Vagina (tissue), 2 donors: ENCODE data around the gene KCNC1.

Experiments
- POLR2A ChIP-seq, 2 donors: fragments of 450-650 bp; IDR thresholded peaks; one replicate each; pipeline ENCODE4 v1.6.1; 2017; ENCODE audit warnings: antibody characterized with exemption in 2 of 2, mild to moderate bottlenecking in 2 of 2, moderate library complexity in 2 of 2
- POLR2AphosphoS5 ChIP-seq, 2 donors: sonication (generic); formaldehyde crosslinking; IDR thresholded peaks; one replicate each; pipeline ENCODE4 v1.9.0; 2017; ENCODE audit warnings: antibody characterized with exemption in 2 of 2, mild to moderate bottlenecking in 2 of 2, low read depth in 1 of 2; ENCODE audit not compliant: insufficient read depth in 1 of 2
- TF ChIP-seq, protein P1 (sequence below), 3 experiments: fragments of 450-650 bp in 2 of 3; fragments of 200-600 bp in 1 of 3; sonication (generic) in 1 of 3; IDR thresholded peaks; one replicate each; pipeline ENCODE4 v1.5.1; 2017 to 2019; ENCODE audit warnings: antibody characterized with exemption in 3 of 3, mild to moderate bottlenecking in 2 of 3, moderate library complexity in 2 of 3

GRCh38 chr11:17772704-17773600 lies 38.4 kb downstream of the KCNC1 start:
- TF ChIP-seq POLR2AphosphoS5 (IDR thresholded peaks at IDR 0.05; ENCODE audit: insufficient read depth in 1 of 2, low read depth in 1 of 2) (no peak), POLR2A (IDR thresholded peaks at IDR 0.05) (no peak)
- TF ChIP-seq, protein P1, sequence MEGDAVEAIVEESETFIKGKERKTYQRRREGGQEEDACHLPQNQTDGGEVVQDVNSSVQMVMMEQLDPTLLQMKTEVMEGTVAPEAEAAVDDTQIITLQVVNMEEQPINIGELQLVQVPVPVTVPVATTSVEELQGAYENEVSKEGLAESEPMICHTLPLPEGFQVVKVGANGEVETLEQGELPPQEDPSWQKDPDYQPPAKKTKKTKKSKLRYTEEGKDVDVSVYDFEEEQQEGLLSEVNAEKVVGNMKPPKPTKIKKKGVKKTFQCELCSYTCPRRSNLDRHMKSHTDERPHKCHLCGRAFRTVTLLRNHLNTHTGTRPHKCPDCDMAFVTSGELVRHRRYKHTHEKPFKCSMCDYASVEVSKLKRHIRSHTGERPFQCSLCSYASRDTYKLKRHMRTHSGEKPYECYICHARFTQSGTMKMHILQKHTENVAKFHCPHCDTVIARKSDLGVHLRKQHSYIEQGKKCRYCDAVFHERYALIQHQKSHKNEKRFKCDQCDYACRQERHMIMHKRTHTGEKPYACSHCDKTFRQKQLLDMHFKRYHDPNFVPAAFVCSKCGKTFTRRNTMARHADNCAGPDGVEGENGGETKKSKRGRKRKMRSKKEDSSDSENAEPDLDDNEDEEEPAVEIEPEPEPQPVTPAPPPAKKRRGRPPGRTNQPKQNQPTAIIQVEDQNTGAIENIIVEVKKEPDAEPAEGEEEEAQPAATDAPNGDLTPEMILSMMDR (IDR thresholded peaks at IDR 0.05) = no peak
